GM12878 (cell line): Measurements from ENCODE around the gene GNB3.

Source experiments
- BRCA1 ChIP-seq: IDR thresholded peaks from 2 replicates; pipeline ENCODE4 v1.6.1; 2011; ENCODE audit warnings: low read depth, low read length, improper control_type of control experiment
- TF ChIP-seq, protein P1 (sequence below), 3 experiments: IDR thresholded peaks in 2 of 3; conservative IDR thresholded peaks in 1 of 3; 2 replicates each; pipeline ENCODE4 v1.5.1; 2011; ENCODE audit warnings: low read depth in 3 of 3, low read length in 3 of 3, mild to moderate bottlenecking in 3 of 3, control low read depth in 2 of 3, moderate library complexity in 2 of 3, inconsistent platforms in 1 of 3, mixed read lengths in 1 of 3; ENCODE audit not compliant: control insufficient read depth in 2 of 3, insufficient read depth in 1 of 3; ENCODE audit errors: extremely low read depth in 1 of 3

- TF ChIP-seq, protein P1, sequence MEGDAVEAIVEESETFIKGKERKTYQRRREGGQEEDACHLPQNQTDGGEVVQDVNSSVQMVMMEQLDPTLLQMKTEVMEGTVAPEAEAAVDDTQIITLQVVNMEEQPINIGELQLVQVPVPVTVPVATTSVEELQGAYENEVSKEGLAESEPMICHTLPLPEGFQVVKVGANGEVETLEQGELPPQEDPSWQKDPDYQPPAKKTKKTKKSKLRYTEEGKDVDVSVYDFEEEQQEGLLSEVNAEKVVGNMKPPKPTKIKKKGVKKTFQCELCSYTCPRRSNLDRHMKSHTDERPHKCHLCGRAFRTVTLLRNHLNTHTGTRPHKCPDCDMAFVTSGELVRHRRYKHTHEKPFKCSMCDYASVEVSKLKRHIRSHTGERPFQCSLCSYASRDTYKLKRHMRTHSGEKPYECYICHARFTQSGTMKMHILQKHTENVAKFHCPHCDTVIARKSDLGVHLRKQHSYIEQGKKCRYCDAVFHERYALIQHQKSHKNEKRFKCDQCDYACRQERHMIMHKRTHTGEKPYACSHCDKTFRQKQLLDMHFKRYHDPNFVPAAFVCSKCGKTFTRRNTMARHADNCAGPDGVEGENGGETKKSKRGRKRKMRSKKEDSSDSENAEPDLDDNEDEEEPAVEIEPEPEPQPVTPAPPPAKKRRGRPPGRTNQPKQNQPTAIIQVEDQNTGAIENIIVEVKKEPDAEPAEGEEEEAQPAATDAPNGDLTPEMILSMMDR (IDR thresholded peaks at IDR 0.05 in 2 of 3, conservative IDR thresholded peaks at IDR 0.05 in 1 of 3; ENCODE audit: control insufficient read depth in 2 of 3, extremely low read depth in 1 of 3, insufficient read depth in 1 of 3, low read depth in 3 of 3, low read length in 3 of 3), result no peak
- no peak for TF ChIP-seq BRCA1
These were observed 15.8 kb upstream of the GNB3 start for GRCh38 chr12:6824901-6825381.
